ENCODE measurements around the gene RND2.
"Not testable (repeated sequence)": the region's sequence is repeated elsewhere in the genome, so short reads cannot be mapped to it uniquely, and the experiment has no call there.

Gene RND2

DNA sequence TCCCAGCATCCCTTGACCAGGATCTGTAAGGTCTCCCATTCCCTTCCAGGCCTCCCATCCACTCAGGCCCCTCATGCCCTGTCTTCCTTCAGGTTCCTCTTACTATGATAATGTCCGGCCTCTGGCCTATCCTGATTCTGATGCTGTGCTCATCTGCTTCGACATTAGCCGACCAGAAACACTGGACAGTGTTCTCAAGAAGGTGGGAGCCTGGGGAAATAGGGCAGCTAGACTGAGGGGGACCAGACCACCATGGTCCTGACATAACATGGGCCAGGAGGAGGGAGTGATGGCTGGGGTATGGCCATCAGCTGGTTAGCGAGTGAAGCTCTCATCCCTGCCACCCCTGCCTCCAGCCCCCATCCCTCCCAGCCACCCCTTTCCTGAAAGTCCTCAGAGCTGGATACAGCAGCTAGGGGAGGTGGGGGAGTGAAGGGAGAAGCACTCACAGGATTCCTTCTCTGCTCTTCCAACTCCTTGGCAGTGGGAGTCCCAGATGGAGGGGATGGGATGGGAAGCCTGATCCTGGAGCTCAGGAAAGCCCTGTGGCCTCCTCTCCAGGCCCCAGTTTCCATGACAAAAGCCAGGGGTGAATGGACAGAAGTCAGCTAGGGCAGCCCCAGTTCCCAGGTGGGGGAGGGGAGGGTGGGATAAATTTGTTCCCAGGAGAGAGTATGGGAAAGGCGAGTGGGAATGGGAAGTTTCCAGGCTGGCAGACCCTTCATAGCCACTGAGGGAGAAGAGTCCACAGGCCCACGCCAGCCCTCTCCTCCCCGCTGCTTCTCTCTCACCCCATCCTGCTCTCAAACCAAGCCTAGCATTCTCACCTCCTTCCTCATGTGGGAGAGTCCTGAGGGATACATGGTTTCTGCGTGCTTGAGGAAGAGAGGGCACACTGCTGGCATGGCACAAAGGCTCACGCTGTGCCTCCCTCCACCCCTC is 2.3 kb downstream of the RND2 start:
- DNase-seq, result no peak

DNA sequence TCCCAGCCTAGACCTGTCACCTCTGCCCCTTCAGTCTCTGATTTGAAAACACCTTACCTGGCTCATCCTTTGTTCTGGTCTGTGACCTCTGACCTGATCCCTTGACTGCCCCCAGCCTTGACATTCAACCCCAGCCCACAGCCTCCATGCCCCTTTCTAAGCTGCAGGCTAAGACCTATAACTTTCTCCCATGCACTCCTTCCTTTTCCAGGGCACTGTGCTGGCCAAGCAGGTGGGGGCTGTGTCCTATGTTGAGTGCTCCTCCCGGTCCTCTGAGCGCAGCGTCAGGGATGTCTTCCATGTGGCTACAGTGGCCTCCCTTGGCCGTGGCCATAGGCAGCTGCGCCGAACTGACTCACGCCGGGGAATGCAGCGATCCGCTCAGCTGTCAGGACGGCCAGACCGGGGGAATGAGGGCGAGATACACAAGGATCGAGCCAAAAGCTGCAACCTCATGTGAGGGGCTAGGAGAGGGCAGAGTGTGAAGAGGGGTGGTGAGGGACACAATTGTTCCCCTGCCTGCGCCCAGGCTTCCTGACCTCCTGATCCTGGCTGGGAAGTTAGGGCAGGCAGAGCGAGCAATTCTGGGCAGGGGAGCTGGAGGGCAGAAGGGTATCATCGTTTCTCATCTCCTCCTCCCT is 3.3 kb downstream of the RND2 start:
- DNase-seq, result no peak

DNA sequence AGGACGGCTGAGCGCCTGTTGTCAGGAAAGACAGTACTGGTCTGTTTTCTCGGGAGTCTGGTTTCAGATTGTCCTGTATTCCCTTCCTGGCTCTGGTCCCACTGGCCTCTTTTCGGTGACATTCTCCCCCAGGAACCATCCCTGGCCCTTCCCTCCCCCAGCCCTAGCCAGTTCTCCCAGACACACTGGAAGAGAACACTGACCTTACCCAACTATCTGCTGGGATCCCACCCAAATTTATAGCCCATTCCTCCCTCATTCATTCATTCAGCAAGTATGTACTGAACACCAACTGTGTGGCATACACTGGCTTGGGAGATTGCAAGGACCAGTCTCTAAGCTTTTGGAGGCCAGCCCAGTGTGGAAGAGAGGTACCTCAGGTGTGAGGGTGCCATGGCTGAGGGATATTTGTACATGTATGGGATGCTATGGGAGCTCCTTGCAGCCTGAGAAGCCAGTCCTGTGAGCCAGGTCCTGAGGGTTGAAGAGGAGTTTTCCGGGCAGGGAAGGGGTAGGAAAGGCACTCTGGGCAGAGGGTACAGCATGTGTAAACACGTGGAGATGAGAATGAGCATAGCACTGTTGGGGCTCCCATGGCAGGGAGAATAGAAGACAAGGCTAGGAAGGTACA is 5.2 kb downstream of the RND2 start:
- no peak for DNase-seq

DNA sequence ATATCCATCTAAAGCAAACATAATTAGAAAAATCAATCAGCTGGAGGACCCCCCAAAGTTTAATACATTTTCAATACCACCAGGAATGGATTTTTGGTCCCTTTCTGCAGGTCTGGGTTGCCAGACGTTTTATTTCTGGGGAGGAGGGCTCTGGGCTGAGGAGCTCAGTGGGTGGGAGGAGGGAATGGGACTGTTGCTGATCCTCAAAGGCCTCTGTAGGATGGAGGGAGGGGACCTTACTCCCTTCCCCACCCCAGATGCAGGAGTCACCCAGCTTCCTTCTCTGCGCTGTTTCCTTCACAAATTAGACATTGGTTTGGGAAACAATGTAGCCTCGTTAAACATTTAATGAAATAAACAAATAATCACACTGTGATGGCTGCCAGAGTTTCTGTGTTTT is 6.6 kb downstream of the RND2 start:
- DNase-seq, result no peak

DNA sequence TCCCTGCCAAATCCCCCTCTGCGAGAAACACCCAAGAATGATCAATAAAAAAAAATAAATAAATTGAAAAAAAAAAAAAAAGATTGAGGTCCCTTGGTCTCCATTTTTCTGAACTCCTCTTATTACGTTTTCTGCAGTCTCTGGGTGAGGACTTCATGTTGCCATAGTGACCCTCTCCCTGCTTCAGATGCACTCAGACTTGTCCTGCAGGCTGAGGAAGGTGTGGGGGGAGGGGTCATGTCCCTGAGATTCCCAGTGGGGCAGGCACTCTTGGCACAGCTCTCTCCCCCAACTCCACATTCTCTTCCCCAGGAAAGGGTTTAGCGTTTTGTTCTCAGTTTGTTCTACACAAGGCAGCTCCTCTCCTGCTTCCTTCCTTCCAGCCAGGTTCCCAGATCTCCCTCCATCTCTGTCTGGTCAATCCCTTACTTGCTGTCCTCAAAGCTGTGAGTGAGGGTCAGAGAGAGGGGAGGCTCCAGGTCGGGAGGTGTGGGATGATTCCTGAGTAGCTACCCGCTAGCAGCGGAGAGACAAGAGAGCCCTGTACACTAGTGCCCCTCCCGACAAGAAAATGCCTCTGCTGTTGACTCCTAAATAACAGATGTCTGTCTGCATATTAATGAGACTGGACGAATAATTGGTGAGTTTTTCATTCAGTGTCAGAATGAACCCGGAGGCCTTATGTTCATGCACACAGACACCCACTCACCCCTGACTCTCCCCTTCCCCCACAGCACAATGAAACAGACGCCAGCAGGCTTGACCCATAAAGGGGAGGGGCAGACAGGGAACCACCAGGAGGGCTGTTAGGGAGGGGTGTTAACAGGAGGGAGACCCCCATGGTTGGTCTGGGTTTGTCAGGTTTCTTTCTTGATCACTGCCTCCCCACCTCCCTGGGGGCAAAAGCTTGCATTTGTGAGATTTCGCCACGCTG is 9.2 kb downstream of the RND2 start:
- no peak for DNase-seq

DNA sequence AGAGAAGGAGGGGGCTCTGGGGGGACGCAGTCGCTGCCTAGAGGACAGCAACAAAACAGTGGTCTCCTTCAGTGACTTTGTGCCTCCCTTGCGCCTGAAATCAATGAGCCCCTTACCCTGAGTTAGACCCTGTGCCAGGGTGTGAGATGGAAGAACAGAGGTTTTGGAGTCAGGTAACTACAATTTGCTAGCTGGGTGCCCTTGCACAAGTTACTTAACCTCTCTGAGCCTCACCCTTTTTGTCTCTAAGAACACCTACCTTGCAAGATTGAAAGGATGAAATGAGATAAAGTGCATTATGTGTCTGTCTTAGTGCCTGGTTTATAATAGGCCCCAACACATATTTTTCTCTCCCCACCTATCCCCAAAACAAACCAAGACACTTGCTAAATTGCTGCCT is 9.9 kb downstream of the RND2 start:
- no peak for DNase-seq

DNA sequence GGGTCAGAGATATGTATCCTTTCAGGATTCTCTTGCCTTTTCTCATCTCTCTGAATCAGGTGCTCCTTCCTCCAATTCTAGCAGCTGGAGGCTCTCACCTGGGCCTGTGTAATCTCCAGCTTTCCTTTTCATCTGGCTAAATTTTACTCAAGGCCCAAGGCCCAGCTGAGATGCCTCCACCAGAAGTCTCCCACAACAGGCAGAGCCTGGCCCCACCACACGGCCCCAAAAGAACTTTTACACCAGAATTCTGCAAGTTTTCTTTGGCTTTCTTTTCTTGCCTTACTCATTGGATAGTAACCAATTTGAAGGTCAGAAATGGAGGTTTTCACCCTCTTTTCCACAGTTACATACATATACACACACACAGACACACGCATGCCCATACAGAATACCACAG is 14.6 kb downstream of the RND2 start:
- DNase-seq, result no peak

DNA sequence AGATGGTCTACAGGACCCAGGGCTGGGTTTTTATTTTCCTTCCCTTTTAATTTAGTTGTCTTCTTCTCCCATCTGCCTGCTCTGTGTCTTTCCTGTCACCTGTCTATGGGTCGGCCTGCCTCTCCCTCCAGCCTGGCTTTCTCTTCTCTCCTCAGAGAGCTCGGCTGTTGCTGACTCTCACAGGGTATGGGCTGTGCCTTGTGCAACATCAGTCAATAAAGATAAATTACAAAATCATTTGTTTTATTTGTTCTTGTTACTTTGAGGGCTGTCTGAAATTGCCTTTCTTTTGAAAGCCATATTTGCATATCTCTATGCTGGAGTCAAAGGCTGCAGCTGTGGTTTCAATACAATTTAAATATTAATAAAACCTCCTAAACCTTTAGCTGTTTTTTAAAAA is 15.6 kb downstream of the RND2 start:
- DNase-seq, result no peak

DNA sequence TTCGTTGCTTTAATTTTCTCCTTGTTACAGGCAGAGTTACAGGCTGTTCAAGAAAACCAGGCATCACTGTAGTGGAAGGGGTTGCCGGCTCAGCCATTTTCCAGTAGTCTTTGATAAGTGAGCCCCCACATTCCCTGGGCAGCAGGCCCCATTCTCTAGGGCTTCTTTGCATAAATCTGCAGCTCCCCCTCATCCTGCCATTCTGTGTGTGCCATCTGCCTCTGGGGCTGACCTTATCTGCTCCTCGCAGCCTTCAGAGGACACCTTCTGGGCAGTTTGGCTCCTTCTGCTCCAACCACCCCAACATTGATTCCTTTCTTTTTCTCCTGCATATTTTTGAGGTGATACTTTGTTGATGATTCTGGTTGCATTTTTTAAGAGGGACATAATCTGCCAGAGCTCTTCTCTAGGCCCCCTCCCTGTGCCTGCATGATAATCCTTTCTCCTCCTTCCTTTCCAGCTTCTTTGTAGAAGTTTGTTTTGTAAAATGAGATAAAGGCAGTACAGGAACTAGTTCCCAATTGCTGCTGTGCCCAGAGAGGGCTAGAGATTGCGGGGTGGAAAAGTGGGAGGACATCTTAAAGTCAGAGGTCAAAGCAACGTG is 17.1 kb downstream of the RND2 start:
- no peak for DNase-seq

DNA sequence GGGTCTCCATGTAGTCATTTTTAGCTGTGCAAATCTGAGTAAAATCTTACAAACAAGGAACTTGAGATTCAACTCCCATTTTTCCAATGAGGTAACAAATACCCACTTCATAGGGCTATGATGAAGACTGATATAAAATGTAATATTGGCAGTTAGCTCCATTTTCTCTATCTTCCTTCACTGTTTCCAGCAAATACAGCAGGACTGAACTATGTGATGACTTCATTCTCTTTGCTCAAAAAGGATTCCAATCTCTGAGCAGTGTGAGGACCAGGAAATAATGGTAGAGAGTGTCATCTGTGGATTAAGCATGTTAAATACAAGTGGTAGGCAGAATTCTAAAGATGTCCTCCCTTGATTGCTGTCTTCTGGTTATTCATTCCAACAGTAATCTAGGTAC is 18.3 kb downstream of the RND2 start:
- DNase-seq, result no peak

DNA sequence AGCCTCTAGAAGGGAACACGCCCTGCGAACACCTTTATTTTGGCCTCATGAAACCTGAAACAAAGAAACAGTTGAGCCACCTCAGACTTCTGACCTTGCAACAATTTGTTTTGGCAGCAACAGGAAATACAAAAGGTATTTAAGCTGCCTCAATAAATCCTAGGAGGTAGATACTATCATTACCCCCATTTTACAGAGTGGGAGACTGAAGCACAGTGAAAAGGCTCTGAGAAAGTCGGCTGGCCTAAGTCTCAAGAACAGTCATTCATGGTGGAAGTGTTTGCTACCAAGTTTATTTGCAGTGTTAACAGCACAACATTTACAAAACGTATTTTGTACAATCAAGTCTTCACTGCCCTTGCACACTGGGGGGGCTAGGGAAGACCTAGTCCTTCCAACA is 19.0 kb downstream of the RND2 start:
- DNase-seq, result no peak

DNA sequence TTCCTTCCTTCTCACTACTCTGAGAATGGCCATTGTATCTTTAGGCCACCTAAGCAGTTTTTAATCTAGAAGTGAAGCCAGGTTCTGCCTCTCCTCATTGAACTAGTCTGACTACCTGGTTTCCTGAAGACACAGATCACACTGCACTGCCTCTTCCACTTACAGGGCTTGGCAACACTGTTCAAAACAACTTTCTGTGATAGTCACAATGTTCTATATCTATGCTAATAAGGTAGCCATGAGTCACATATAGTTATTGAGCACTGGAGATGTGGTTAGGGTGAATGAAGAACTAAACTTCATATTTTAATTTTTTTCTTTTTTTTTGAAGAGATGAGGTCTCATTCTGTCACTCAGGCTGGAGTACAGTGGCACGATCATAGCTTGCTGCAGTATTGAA is 26.9 kb downstream of the RND2 start:
- no peak for DNase-seq

DNA sequence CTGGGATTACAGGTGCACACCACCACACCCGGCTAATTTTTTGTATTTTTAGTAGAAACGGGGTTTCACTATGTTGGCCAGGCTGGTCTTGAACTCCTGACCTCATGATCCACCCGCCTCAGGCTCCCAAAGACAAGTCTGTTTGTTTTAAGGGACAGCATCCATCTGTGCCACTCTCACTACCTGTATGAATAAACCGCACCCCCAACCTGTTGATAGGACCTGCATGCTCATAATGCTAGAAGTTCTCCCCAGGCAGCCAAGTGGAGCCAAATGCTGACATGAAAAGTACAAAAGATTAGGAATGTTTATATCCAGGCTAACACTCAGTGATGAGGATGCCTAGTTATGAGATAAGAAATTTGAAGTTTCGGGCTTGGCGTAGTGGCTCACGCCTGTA is 28.0 kb downstream of the RND2 start:
- not testable (repeated sequence) for DNase-seq

DNA sequence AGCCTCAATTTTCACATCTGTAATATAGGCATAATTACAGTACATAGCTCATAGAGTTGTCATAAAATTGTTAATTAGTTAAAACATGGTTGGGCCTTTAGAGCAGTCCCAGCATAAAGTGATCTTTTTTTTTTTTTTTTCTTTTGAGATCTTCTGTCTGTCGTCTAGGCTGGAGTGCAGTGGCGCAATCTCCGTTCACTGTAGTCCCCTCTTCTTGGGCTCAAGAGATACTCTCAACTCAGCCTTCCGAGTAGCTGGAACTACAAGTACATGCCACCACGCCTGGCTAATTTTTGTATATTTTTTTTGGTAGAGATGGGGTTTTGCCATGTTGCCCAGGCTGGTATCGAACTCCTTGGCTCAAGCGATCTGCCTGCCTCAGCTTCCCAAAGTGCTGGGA is 31.0 kb downstream of the RND2 start:
- no peak for DNase-seq

DNA sequence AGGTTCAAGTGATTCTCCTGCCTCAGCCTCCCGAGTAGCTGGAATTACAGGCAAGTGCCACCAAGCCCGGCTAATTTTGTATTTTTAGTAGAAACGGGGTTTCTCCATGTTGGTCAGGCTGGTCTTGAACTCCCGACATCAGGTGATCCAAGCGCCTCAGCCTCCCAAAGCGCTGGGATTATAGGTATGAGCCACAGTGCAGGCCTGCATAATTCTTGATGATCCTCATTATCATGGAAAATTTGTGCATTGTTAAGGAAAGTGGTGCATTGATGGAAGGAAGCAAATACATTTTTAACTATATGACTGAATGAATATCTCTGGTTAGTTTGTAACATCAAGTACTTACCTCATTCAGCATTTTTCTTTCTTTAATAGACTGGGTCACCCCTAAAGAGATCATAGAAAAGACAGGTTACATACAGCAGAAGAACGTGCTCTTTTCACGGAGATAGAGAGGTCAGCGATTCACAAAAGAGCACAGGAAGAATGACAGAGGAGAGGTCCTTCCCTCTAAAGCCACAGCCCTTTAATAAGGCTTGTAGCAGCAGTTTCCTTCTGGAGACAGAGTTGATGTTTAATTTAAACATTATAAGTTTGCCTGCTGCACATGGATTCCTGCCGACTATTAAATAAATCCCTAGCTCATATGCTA is 38.1 kb downstream of the RND2 start:
- DNase-seq, result no peak

DNA sequence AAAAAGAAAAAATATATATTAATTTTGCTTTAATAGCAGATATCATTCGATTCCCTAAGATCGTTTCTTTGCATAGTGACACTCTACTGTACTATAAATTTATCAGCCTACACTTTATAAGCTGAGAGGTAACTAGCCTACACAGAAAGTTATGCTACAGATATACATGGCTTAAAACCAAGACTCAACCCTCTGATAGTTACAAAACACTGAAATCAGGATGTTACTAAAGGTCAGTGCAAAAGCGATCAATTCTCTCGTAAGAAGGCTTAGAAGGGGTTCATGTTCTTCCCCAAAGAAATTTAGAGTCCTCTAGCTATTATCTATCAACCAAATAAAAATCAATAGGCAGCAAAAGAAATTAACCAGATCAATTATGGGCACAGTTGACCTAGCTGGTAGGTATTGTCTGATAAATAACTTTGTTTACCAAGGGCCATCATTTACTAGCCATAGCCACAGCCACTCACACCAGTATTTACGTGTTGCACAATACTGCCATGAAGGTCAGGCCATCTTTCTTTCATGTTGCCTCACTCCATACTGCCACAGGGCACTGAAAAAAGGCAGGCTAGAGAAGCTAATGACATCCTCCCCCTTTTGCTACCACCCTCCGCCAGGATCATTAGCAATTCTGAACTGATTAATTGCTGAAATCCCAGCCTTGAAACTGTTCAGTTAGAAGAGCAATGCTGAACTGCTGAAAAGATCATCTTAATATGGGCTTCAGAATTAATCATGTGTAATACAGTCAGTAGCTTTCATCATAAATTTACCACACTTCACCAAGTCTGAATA is 43.7 kb downstream of the RND2 start:
- no peak for DNase-seq

DNA sequence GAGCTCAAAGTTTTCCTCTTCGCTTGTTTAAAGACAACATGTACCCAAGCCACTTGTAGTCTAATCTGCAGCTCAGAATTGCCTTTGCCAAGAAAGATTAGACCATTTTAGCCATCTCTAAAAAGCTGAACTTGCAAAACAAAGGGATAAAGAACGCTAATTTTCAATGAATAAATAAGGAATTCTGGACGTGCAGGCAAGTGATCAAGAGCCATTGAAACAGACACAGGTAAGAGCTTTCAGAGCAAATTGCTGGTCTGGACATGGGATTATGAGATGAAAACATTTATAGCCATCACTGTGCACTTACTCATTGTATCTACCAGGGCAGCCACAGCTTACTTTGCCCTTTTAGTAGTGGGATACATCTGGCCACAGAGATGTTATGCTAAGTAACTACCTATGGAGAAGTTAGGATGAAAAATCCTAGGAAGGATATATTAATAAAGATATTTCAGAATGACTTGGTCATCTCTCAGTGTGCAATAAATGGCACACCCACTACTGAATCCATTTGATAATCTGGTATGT is 44.4 kb downstream of the RND2 start:
- no peak for DNase-seq

DNA sequence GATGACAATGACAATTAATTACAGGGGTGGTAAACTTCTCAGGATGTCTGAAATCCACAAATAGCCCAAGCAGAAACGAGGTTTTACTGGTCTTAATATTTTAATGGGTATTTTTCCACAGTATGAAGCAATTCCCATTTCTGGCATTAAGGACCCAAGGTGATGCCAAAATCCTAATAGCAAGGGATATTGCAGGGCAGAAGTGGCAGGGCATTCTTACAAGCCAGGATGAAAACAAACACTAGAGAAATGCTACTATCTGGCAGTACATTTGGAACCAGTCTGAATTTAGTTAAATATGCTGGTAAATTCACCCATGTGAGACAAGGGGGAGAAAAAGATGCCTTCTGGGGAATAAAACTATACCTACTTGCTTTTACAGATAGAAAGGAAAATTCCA is 45.2 kb downstream of the RND2 start:
- DNase-seq, result no peak

DNA sequence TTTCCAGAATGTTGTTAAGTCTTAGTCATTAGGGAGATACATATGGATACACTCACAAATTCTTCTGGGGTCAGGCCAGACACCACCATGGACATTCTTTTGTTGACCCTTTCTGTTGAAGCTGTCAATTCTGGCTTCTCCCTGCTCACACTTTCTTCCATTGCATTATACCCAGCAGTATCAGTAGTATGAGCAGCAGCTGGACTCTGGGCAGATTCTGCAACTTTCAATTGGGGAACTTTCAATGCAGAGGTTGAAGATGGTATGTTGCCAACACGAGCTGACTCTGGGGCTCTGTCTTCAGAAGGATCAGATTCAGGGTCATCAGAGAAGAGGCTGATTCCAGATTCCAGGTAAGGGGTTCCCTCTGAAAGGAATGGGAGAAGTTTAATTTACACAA is 45.8 kb downstream of the RND2 start:
- no peak for DNase-seq

DNA sequence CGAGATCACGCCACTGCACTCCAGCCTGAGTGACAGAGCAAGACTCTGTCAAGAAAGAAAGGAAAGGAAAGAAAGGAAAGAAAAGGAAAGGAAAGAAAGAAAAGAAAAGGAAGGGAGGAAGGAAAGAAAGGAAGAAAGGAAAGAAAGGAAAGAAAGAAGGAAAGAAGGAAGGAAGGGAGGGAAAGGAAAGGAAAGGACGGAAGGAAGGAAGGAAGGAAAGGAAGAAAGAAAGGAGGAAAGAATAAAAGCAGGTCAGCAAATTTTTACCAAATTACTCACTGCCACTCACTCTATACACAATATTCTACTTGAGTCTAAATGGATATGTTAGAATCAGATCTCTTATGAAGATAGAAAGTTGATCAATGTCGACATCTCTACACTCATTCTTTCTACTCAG is 49.8 kb downstream of the RND2 start:
- DNase-seq, result no peak

All from activated CD4-positive, CD25-positive, alpha-beta regulatory T cell treated with anti-CD3 and anti-CD28 coated beads, Interleukin-2, amount 50 U/mL, for 72 hours (primary cell).